K562 (cell line): ENCODE measurements around the gene CLCN1. TPM values are rescaled to one million over a fixed set of nuclear protein-coding genes. Genes with fewer than 3 reads are reported as not detected.
A peak's percentile ranks its signal among the peaks of the same experiment; 100 is the strongest.

ENCODE experiments used
- CBFA2T3 ChIP-seq: fragments of 450-650 bp; IDR thresholded peaks from 2 replicates; pipeline ENCODE4 v1.6.1; 2017
- CREB3 ChIP-seq: fragments of 450-650 bp; conservative IDR thresholded peaks from 2 replicates; pipeline ENCODE4 v1.6.1; 2016; ENCODE audit warnings: missing genetic modification characterization, low read depth, mild to moderate bottlenecking, missing compliant biosample characterization, moderate library complexity
- CREBBP ChIP-seq: IDR thresholded peaks from one replicate; pipeline ENCODE4 v1.6.1; 2012; ENCODE audit warnings: low read depth, mild to moderate bottlenecking, control low read depth, inconsistent platforms, low read length
- ELF2 ChIP-seq: fragments of 250-450 bp; sonication (Bioruptor Pico); IDR thresholded peaks from 2 replicates; pipeline ENCODE4 v1.5.0; 2021; ENCODE audit warnings: mild to moderate bottlenecking
- ETV6 ChIP-seq, 3 experiments: fragments of 150-350 bp in 1 of 3; sonication (generic) in 1 of 3; formaldehyde crosslinking in 1 of 3; IDR thresholded peaks; 2 replicates each; pipeline versions ENCODE4 v1.6.1 to v1.8.0; 2014 to 2022; ENCODE audit warnings: borderline replicate concordance in 2 of 3, low read depth in 2 of 3, antibody characterized with exemption in 1 of 3, low read length in 1 of 3, mild to moderate bottlenecking in 1 of 3, missing genetic modification reagents in 1 of 3
- FIP1L1 ChIP-seq: fragments of 200-400 bp; formaldehyde crosslinking; IDR thresholded peaks from 2 replicates; pipeline ENCODE4 v1.6.1; 2018; ENCODE audit warnings: mild to moderate bottlenecking, low read depth, low read length; ENCODE audit not compliant: poor library complexity, severe bottlenecking
- FOSL1 ChIP-seq: fragments of 200-800 bp; sonication (Bioruptor generic); conservative IDR thresholded peaks from 2 replicates; pipeline ENCODE4 v1.6.1; 2016; ENCODE audit warnings: missing genetic modification characterization, missing compliant biosample characterization
- GATAD2A ChIP-seq: fragments of 450-650 bp; IDR thresholded peaks from 2 replicates; pipeline ENCODE4 v1.6.1; 2017
- HDGF ChIP-seq: fragments of 450-650 bp; IDR thresholded peaks from 2 replicates; pipeline ENCODE4 v1.6.1; 2016
- HMGN3 ChIP-seq: IDR thresholded peaks from 2 replicates; pipeline ENCODE4 v1.6.1; 2011; ENCODE audit warnings: borderline replicate concordance, low read depth, mild to moderate bottlenecking, mixed read lengths, low read length; ENCODE audit not compliant: insufficient read length; ENCODE audit errors: extremely low read depth
- KAT2B ChIP-seq: IDR thresholded peaks from one replicate; pipeline ENCODE4 v1.6.1; 2012; ENCODE audit warnings: low read depth, mild to moderate bottlenecking, control low read depth, inconsistent platforms, low read length, moderate library complexity
- KLF13 ChIP-seq: fragments of 450-650 bp; IDR thresholded peaks from 2 replicates; pipeline ENCODE4 v1.6.1; 2016; ENCODE audit warnings: missing genetic modification characterization, low read depth, mild to moderate bottlenecking, missing compliant biosample characterization, moderate library complexity, borderline replicate concordance
- MYC ChIP-seq, 2 experiments: fragments of 250-450 bp in 1 of 2; sonication (Bioruptor Pico) in 1 of 2; IDR thresholded peaks; 2 replicates each; pipeline versions ENCODE4 v1.5.1 to v1.6.1; 2012 to 2021; ENCODE audit warnings: low read depth in 2 of 2, borderline replicate concordance in 1 of 2, improper control_type of control experiment in 1 of 2, low read length in 1 of 2, mild to moderate bottlenecking in 1 of 2, moderate library complexity in 1 of 2
- NBN ChIP-seq: fragments of 450-650 bp; IDR thresholded peaks from 2 replicates; pipeline ENCODE4 v1.6.1; 2016; ENCODE audit warnings: low read depth, mild to moderate bottlenecking
- NFXL1 ChIP-seq: fragments of 450-650 bp; formaldehyde crosslinking; IDR thresholded peaks from 2 replicates; pipeline ENCODE4 v1.4.0; 2021; ENCODE audit warnings: mild to moderate bottlenecking
- NRF1 ChIP-seq, 2 experiments: fragments of 450-650 bp; IDR thresholded peaks in 1 of 2; conservative IDR thresholded peaks in 1 of 2; 2 replicates each; pipeline ENCODE4 v1.6.1; 2014; ENCODE audit warnings: mild to moderate bottlenecking in 2 of 2
- POLR3G ChIP-seq: IDR thresholded peaks from 2 replicates; pipeline ENCODE4 v1.6.1; 2011; ENCODE audit not compliant: insufficient read length, insufficient replicate concordance; ENCODE audit errors: extremely low read depth
- SRSF7 ChIP-seq: fragments of 200-400 bp; formaldehyde crosslinking; optimal IDR thresholded peaks from 2 replicates; pipeline ENCODE3; 2017; ENCODE audit warnings: mild to moderate bottlenecking, low read depth, low read length
- TAF1 ChIP-seq: IDR thresholded peaks from 2 replicates; pipeline ENCODE4 v1.6.1; 2011; ENCODE audit warnings: mild to moderate bottlenecking, low read length, moderate library complexity; ENCODE audit not compliant: insufficient read depth, control insufficient read depth, severe bottlenecking; ENCODE audit errors: extremely low read depth
- ZNF133 ChIP-seq: fragments of 250-450 bp; sonication (Bioruptor Pico); IDR thresholded peaks from 2 replicates; pipeline ENCODE4 v1.4.0; 2020; ENCODE audit warnings: mild to moderate bottlenecking
- ZNF263 ChIP-seq: sonication (generic); formaldehyde crosslinking; IDR thresholded peaks from 2 replicates; pipeline ENCODE4 v1.8.0; 2022; ENCODE audit warnings: mild to moderate bottlenecking, missing genetic modification reagents, borderline replicate concordance
- ZNF324 ChIP-seq: fragments of 250-450 bp; sonication (Bioruptor Pico); IDR thresholded peaks from 2 replicates; pipeline ENCODE4 v1.4.0; 2020; ENCODE audit warnings: mild to moderate bottlenecking
- ZNF444 ChIP-seq: fragments of 250-450 bp; sonication (Bioruptor Pico); IDR thresholded peaks from 2 replicates; pipeline ENCODE4 v1.4.0; 2020; ENCODE audit warnings: mild to moderate bottlenecking, moderate library complexity
- ZNF668 ChIP-seq: fragments of 250-450 bp; sonication (Bioruptor Pico); IDR thresholded peaks from 2 replicates; pipeline ENCODE4 v1.8.0; 2022; ENCODE audit warnings: mild to moderate bottlenecking, inconsistent platforms
- polyA plus RNA-seq, 8 experiments: library from polyadenylated mRNA; depleted of rRNA in 4 of 8; stranded (reverse) in 5 of 8; unstranded in 3 of 8; fragments of >200 nt; fragmentation: Nextera tagmentation in 2 of 8; fragmentation: Illumina TruSeq in 1 of 8; extraction: Ambion mirVana in 2 of 8; extraction: Trizol in 1 of 8; gene quantifications; 2 replicates each; pipeline versions ENCODE4 v1.2.1 to v1.2.3, GENCODE V29; 2011 to 2014; ENCODE audit warnings: inconsistent platforms in 1 of 8, missing spikeins in 1 of 8
- total RNA-seq, 7 experiments: library from RNA; depleted of rRNA in 6 of 7; stranded (reverse); fragments of >200 nt in 6 of 7; fragmentation: Illumina TruSeq in 2 of 7; extraction: Trizol in 2 of 7; gene quantifications; 2 replicates each; pipeline versions ENCODE4 v1.2.1 to v1.2.3, GENCODE V29; 2011 to 2021; ENCODE audit warnings: low replicate concordance in 1 of 7
- TF ChIP-seq, protein P1 (sequence below): fragments of 450-650 bp; IDR thresholded peaks from 2 replicates; pipeline ENCODE4 v1.6.1; 2016; ENCODE audit warnings: borderline replicate concordance

The CLCN1 gene
- total and polyA plus RNA-seq, 9 of the 15 experiments (the other 6 are each of a cell fraction or from before 2014, with no cell fraction given): 0.01 to 0.11 (median 0.04) TPM; not detected in 4

DNA sequence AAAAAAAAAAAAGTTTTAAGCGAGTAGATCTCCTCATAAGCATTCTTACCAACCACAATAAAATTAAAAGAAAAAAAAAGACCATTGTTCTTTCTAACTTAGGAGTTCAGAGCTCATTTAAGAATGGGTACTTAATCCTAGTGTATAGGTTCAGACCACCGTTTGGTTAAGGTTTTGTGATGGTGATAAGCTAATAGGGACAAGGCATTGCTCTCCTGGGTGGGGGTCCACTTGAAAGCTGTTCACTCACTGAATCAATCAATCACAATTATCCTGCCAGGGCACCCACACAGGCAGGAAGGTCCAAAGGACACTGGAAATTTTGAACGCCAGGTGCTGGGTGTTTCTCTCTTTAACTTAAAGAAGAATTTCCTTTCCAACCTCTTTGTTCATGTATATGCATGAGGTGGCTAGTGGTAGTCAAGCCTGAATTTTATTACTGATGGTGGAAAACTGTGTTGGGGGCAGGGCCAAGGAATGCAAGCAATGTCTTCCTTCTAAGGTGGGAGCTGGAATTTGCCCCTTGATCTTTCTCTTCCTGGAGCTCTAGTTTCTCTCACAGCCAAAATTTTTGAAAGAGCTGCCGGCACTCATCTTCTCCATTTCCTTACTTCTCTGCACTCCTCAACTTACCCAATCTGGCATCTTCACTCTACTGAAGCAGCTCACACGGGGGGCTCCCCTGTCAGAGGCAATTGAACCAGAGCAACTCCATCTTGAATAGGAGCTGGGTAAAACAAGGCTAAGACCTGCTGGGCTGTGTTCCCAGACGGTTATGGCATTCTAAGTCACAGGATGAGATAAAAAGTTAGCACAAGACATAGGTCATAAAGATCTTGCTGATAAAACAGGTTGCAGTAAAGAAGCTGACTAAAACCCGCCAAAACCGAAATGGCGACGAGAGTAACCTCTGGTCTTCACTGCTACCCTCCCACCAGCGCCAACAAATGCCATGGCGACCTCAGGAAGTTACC is 54.1 kb downstream of the CLCN1 start (continued):
- TF ChIP-seq ZNF668 (CRISPR knock-in tag): peak; percentile 97
- no peak for TF ChIP-seq NBN
- TF ChIP-seq CREBBP: no peak
- TF ChIP-seq KAT2B: no peak
- no peak for TF ChIP-seq KLF13
- no peak for TF ChIP-seq CBFA2T3
- TF ChIP-seq, protein P1, sequence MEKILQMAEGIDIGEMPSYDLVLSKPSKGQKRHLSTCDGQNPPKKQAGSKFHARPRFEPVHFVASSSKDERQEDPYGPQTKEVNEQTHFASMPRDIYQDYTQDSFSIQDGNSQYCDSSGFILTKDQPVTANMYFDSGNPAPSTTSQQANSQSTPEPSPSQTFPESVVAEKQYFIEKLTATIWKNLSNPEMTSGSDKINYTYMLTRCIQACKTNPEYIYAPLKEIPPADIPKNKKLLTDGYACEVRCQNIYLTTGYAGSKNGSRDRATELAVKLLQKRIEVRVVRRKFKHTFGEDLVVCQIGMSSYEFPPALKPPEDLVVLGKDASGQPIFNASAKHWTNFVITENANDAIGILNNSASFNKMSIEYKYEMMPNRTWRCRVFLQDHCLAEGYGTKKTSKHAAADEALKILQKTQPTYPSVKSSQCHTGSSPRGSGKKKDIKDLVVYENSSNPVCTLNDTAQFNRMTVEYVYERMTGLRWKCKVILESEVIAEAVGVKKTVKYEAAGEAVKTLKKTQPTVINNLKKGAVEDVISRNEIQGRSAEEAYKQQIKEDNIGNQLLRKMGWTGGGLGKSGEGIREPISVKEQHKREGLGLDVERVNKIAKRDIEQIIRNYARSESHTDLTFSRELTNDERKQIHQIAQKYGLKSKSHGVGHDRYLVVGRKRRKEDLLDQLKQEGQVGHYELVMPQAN: no peak
- TF ChIP-seq GATAD2A: no peak
- TF ChIP-seq POLR3G: no peak
- no peak for TF ChIP-seq ETV6 (IDR thresholded peaks at IDR 0.05; ENCODE audit: borderline replicate concordance in 1 of 2, low read depth in 2 of 2, low read length in 1 of 2)
- TF ChIP-seq ETV6 (CRISPR knock-in tag; IDR thresholded peaks at IDR 0.05; ENCODE audit: borderline replicate concordance): no peak
- TF ChIP-seq FOSL1 (tag): 0 out of 2 replicates have a peak, but pooled peaks have one; percentile 52
- peak; percentile 99 for TF ChIP-seq CREB3 (tag)
- peak; percentile 80; the same call in 1 of the 2 replicates for TF ChIP-seq NFXL1 (CRISPR knock-in tag)
- TF ChIP-seq SRSF7: no peak
- no peak for TF ChIP-seq TAF1
- TF ChIP-seq HDGF: no peak
- TF ChIP-seq MYC (IDR thresholded peaks at IDR 0.05; ENCODE audit: low read depth, low read length): no peak; the same call in 1 of the 2 replicates
- peak; percentile 99 for TF ChIP-seq MYC (CRISPR knock-in tag; IDR thresholded peaks at IDR 0.05; ENCODE audit: borderline replicate concordance, low read depth)
- peak; percentile 99 for TF ChIP-seq ZNF133 (CRISPR knock-in tag)
- no peak for TF ChIP-seq NRF1 (conservative IDR thresholded peaks at IDR 0.05 in 1 of 2, IDR thresholded peaks at IDR 0.05 in 1 of 2)
- TF ChIP-seq ZNF444 (CRISPR knock-in tag): peak; percentile 86; the same call in 1 of the 2 replicates
- no peak for TF ChIP-seq HMGN3
- no peak for TF ChIP-seq FIP1L1
- peak; percentile 78 for TF ChIP-seq ZNF324 (CRISPR knock-in tag)
- TF ChIP-seq ZNF263 (CRISPR knock-in tag): no peak
- TF ChIP-seq ELF2: peak; percentile 97
